GM19463 (cell line): Measurements from ENCODE around the gene THYN1.
"Not testable (repeated sequence)": the region's sequence is repeated elsewhere in the genome, so short reads cannot be mapped to it uniquely, and the experiment has no call there.

Experiments used
- ATAC-seq: cut with Tn5 transposase; IDR thresholded peaks from one replicate; pipeline ENCODE4 v1.9.1; 2021; ENCODE audit warnings: mild to moderate bottlenecking, moderate library complexity; ENCODE audit not compliant: unreplicated experiment

The THYN1 gene

DNA sequence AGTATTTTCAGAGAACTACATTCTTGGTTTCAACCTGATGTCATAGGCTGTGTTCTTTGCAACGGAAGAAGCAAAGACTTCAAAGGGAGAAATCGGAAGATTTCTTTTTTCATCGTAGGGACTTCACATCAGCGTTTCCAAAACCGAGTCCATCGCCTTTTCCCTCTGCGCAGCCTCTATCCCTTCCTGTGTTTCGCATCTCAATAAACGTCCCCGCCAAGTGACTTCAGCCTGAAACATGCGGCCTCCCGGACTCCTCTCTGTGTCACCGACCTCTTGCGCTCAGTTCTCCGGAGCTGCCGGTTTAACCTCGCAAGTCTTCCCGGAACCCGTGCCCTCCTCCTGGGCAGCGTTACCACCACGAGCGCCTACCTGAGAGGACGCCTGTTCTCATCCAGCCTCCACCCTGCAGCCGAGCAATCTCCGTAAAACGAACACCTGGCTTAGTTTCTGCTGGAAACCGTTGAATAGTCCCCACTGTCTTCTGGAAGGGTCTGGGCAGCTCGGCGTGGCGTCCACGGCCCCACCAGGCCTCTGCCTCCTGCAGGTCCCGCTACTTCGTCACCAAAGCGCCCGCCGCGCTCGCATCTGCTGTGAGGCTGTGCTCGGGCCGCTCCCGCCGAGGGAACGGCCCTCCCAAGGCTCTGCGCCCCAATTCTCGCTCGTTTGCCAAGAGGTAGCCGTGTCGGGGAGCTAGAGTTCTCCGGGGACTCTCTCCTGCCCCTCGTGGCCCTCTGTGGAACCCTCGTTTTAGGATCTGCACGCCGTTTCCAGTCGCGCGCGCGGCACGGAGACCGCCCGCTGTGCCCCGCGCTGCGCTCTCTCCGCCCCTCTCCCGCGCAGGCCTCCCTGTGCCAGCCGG, 22.6 kb upstream of the THYN1 start, which contains the start of gene GLB1L3:
Gene GLB1L3 (plus strand): TSS at position 846 of the 862 bp plus-strand sequence. CDS start 362 bp downstream, outside the sequence.
- peak; percentile 72 for ATAC-seq

DNA sequence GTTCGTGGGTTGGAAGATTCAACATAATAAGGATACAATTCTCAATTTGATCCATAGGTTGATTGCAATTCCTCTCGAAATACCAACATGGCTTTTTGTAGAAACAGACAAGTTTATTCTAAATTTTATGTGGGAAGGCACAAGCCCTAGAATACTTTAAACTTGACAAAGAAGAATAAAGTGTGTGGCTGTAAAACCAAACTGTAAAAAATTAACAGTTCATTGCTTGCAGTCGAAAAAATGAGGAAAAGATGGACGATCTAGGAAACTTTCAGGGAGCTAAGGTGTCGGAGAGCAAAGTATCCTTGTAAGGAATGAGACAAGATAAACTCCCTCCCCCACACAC, 22.0 kb upstream of the THYN1 start:
- no peak for ATAC-seq

DNA sequence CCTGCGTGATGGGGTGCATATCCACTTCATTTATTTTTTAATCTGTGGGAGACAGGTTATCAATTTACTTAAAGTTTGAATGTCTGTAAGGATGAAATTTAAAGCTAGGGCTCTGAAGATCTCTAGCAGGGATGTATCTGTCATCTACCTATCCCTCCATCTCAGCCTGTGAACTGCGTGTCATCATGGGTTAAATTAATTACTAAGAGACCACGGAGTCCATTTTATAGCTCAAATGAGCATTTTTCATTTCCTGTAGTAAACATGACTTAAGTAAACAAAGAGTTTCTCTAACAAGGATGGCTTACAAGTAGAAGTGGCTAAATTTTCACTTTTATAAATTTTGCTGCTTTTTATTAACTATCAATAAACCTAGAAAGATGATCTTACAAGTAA, 20.2 kb upstream of the THYN1 start:
- no peak for ATAC-seq

DNA sequence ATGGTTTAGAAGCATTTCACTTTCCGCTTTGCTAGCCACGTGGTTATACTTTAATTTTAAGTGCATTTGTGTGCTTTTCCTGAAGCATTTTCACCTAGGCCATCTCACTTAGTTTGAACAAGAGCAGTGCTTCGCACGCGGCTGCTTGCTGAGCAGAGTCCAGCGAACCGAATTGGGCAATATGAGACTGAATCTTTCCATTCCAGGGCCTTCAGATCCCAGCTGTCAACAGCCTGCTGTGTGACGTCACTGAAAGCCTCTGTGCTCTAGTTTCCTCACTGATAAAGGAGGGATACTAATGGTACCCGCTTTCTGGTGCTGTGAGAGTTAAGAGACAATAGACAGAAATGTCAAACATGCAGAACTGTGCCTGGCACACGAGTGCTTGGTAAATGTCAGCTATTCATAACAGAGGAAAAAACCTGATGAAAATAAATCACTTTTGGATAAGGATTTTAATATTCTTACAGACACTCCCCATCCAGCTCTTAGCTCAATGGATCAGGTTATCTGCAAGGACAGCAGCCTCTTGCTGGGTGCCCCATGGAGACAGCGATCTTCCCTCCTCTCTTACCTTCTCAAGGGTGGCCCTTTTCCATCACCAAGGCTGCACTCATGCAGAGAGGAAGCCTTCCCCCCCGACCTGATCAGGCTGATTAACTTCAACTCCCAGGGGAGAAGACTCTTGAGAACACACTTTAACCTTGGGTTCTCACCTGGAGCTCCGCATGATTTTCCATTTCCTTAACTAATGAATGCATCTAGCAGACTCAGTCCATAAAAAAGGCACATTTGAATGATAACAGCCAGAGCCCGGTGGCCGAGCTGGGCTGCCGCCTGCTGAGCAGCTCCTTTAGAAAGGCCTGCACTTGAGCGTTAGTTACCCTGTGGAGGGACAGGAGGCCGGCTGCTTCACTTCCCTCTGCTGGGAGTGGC, 19.5 kb upstream of the THYN1 start:
- ATAC-seq, result no peak

DNA sequence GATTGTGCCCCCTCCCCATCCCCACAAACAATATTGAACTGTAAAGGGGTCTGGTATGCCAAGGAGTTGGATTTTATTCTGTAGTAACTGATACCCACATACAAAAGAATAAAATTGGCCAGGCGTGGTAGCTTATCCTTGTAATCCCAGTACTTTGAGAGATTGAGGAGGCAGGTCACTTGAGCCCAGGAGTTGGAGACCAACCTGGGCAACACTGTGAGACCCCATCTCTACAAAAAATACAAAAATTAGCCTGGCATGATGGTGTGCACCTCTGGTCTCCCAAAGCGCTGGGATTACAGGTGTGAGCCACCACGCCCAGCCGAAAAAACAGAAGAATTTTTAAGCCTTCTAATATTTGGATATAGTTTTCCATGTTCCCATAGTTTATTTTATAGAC, 18.8 kb upstream of the THYN1 start:
- no peak for ATAC-seq

DNA sequence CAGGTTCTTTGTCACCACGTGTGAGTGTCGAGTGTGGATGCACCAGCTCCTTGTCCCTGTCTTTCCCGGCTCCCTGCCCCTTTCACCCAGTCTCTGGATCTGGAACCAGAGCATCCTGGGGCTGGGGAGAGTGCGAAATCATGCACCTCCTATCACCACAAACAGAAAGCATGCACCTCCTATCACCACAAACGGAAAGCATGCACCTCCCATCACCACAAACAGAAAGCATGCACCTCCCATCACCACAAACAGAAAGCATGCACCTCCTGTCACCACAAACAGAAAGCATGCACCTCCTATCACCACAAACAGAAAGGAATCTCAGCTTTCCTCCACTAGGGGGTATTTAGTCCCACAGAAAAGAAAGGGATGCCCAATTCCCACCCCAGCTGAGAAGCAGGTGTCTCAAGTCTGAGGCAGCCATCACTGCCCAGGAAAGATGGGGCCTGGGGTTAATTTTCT, 17.1 kb upstream of the THYN1 start:
- ATAC-seq, result no peak

DNA sequence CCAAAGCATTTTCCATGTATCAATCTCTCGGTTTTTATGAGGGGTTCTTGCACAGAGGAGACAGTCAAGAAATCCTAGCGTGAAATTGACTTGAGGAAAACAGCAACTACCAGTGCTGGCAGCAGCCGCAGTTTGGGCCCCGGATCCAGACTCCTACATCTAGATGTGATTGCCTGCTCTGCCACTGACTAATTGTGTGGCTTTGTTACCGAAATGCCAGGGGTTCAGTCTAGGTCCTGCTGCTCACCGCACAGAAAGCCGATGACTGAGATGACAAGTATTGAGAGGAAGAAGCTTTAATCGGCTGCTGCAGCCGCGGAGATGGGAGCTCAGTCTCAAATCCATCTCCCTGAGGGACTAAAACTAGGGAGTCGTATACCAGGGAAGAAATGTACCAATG, 14.8 kb upstream of the THYN1 start:
- no peak for ATAC-seq

DNA sequence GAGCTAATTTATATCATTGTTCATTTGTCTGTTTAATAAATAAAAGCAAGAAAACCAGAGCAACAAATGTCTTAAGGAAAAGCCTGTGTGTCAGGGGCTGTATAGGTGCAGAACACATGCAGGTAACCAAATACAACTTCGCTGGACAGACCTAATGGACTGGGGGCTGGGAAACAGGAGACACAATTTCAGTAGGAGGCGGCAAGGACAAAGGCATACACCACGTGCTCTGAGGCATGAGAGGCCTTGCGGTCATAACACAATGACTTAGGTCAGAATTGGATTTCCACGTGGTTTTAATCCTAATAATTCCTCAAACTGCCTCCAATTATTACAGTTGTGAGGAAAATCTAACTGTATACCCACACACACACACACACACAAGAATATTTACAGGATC, 14.3 kb upstream of the THYN1 start:
- no peak for ATAC-seq

DNA sequence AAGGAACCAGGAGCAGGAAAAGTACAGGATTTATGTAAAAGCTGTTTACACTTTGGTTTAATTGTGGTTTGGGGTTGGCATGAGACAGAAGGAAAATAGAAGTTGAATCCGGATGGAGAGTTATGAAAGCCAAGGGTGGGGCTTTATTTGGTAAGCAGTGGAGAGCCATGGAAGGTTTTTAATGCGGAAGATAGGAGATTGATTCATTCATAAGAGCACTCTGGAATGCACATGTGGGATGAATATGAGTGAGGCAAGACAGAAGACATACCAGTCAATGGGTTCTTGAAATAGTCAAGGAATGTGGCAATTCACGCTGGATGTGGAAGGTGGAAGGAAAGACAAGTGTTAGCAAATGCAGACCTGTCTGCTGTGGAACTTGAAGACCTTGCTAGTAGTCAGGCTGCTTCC, 13.7 kb upstream of the THYN1 start:
- no peak for ATAC-seq

DNA sequence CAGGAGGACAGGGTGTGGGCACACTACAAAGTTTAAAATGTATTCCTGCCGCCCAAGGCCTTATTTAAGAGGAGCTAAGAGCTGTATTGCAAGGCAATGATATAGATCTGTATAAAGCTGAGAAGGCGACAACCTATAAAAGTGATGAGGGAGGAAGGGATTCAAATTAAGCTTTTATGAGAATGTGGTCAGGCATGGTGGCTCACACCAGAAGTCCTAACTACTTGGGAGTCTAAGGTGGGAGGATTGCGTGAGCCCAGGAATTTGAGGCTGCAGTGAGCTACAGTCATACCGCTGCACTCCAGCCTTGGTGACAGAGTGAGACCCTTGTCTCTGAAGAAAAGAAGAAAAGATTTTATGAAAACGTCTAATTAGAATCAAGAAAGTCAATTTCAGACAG, 13.3 kb upstream of the THYN1 start:
- no peak for ATAC-seq

DNA sequence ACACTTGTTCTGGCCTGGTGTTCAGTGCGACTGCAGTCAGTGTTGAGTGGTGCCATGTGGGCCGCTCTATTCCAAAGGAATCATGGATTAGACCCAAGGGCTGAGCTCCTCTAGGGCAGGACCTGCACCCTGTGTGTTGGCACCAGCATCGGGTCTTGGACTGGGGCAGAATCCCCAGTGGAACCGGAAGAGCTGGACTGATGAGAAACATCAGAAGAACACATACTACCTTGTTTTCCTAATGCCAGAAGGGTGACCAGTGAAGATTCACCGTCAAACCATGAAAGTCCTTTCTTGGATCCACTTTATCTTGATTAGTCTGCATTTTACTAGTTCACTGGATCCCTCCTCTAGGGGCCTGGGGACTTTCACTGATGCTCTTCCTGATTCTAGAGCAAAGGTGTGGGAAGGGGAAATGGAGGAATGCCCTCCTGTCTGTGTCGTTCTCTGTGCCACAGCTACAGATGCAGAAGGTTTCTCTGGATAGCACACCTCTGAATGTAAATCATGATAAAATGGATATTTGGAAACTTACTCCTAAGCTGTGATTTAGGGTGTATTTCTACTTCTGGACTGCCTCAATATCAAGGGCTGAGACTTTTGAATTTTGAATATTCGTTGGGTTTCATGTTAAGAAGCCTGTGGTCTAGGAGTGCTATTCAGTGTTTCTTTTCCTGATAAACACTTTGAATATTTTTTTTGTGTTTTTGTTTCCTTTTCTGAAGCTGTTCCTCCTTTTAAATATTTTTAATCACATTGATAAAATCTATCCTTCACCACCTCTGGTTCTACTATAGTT, 12.0 kb upstream of the THYN1 start:
- no peak for ATAC-seq

DNA sequence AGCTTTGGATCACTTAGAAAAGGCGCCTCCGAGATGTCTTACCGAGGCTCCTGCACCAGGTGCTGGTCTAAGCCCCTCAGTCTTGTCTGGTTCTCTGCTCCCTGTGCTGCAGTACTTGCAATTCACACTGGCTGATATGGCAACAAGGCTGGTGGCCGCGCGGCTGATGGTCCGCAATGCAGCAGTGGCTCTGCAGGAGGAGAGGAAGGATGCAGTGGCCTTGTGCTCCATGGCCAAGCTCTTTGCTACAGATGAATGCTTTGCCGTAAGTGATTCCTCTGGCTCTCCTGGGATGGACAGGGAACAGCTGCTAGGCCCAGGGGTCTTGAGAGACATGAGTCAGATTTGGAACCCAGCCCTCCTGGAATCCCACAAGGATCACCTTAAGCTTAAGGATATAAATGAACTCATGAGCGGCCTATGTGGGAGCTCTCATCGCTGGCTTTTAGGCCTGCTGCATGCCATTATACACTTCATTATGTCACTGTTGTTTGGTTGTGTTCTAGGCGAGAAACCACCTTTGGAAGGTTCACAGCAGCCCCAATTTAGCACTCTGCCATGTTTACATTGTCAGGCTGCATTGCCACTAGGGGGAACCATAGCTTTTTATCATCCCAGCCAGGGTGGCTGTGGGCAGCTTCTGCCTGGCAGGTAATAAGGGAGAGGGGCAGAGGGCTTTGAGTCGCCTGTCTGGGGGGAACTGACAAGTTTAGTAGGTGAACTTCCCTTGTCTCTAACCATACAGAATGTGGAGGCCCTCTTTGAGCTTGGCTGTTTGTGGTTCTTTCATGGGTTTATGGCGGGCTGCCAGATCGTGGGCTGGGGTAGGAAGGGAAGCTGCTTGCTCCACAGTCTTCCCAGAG, 8.7 kb upstream of the THYN1 start:
- ATAC-seq, result no peak

DNA sequence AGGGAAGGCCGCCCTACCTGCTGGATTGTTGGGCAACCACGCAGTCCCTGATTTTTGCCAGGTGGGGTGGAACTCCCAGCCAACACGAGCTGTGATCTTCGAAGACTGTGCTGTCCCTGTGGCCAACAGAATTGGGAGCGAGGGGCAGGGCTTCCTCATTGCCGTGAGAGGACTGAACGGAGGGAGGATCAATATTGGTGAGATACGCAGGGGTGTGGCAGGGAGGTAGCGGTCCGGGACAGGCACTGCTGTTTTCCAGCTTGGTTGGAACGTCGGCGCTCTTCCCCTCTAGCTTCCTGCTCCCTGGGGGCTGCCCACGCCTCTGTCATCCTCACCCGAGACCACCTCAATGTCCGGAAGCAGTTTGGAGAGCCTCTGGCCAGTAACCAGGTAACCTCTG, 7.8 kb upstream of the THYN1 start:
- ATAC-seq, result no peak

DNA sequence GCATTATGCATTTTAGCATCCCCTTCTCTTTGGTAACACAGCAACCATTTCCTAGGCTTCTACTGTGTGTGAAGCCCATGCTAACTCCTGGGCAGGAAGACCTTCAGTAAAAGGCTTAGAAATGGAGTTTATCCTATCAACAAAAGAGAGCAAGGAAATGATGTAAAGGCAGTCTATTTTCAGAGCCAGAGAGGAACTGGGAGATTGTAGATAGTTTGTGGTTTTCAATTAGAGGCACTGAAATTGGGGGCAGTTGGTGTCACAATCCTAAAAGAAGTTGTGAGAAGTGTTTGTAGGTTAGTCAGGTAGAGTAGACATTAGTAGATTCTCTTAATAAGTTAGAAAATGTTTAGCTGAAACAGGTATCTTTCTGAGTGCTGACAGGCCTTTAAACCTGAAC, 7.4 kb upstream of the THYN1 start:
- no peak for ATAC-seq

DNA sequence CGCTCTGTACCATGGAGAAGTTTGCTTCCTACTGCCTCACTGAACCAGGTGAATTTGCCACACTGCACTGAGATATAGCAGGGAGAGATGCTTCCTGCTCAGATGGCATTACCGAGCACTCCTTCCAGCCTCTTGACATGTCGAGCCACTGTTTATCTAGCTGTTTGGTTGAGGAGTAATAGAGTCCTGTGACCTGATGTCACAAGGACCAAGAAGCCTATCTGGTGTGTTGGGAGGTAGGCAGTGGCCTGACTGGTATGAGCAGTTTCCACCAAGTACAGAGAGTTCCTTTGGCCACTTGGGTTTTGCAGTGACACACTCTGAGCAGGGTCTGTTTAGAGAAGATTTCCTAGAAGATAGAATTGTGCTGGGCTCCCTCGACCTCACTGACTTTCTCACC, 5.4 kb upstream of the THYN1 start:
- ATAC-seq, result no peak

DNA sequence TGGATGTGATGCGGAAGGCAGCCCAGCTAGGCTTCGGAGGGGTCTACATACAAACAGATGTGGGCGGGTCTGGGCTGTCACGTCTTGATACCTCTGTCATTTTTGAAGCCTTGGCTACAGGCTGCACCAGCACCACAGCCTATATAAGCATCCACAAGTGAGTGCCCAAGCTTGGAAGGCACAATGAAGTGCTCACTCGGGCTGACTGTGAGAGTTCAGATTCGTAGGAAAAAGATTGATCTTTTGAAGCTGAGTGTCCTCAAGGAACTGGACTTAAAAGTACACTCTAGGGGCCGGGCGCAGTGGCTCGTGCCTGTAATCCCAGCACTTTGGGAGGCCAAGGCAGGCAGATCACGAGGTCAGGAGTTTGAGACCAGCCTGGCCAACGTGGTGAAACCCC, 3.9 kb upstream of the THYN1 start:
- ATAC-seq, result no peak

DNA sequence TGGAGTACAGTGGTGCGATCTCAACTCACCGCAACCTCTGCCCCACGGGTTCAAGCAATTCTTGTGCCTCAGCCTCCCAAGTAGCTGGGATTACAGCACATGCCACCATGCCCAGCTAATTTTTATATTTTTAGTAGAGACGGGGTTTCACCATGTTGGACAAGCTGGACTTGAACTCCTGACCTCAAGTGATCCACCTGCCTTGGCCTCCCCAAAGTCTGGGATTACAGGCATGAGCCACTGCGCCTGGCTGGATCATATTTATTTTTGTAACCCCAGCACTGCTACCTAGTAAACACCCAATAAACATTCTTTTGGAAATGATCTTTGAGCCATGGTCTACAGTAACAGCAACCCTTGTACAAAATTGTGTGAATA, 2.0 kb upstream of the THYN1 start:
- ATAC-seq, result not testable (repeated sequence)

DNA sequence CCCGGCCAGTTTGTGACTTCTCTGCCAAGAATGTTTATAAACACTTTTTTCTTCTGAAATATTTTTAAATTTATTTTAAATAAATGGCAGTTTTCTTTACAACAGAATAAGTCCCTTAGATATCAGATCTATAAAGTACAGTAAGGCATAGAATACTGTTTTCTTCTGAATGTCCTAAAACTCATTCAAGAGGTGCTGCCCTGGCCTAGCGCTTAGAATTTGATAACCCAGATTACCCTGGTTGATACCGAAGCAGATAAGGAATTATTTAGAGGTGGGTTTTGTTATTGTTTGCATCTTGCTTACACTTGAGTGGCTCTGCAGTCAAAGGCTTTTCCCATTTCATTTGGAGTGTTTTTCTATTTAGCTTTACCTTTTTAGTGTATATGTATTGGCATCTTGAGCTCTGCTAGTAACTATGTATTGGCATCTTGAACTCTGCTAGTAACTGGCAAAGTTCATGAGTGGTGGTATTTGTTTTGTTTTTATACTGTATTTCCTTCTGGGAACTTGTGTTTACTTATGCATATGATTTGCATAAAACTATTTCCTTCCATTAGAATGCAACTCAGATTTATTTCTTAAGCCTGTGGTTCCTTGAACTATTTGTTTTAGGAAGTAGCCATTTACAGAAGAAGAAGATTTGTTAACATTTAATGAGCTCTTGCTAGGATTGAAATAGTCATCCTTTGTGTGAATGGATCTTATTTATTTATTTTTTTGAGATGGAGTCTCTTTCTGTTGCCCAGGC, 1.5 kb upstream of the THYN1 start:
- ATAC-seq, result no peak
